KOPT-K1 (cell line): ENCODE results near the gene THAP5.

Experiments used
- H3K27ac ChIP-seq: fragments of 200-600 bp; sonication (generic); 2 replicates; pipeline ENCODE4 v1.5.1; 2016; ENCODE audit warnings: antibody characterized with exemption, mild to moderate bottlenecking, low read depth, low read length; ENCODE audit not compliant: poor library complexity, severe bottlenecking
- H3K36me3 ChIP-seq: fragments of 200-600 bp; sonication (generic); 2 replicates; pipeline ENCODE4 v1.5.1; 2017; ENCODE audit warnings: antibody characterized with exemption, mild to moderate bottlenecking, low read length, moderate library complexity; ENCODE audit not compliant: insufficient read depth
- H3K9me3 ChIP-seq: fragments of 200-600 bp; sonication (generic); 2 replicates; pipeline ENCODE4 v1.5.1; 2017; ENCODE audit warnings: antibody characterized with exemption, low read length, mild to moderate bottlenecking; ENCODE audit not compliant: insufficient read depth, poor library complexity, severe bottlenecking

The THAP5 gene

GRCh38 chr7:108596560-108596959 lies 27.1 kb upstream of the THAP5 start:
- Histone ChIP-seq H3K9me3 (no peaks in the 10 kb centered on the region), H3K27ac (no peak overlapping the region), H3K36me3 (no peaks in the 10 kb centered on the region)

- Histone ChIP-seq H3K36me3 (no peaks in the 10 kb centered on the region), H3K9me3 (no peaks in the 10 kb centered on the region), H3K27ac (no peak overlapping the region)
These were observed 23.2 kb upstream of the THAP5 start for GRCh38 chr7:108592646-108593201.

DNA sequence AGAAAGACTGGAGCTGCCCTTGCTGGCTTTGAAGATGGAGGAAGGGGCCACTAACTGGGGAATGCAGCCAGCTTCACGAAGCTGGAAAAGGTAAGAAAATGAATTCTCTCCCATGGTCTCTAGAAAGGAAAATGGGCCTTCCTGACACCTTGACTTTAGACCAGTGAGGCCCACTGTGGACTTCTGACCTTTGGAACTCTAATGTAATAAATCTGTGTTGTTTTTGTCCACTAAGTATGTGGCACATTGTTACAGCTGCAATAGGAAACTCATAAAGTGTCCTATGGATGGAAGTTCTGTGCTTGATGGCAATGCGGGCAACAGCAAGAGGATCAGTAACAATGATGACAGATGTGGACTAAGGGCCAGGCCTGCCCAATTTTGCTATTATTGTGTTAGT lies 21.1 kb upstream of the THAP5 start:
- H3K9me3 ChIP-seq = no peaks in the 10 kb centered on the region
- no peak overlapping the region for H3K27ac ChIP-seq
- H3K36me3 ChIP-seq = no peaks in the 10 kb centered on the region

GRCh38 chr7:108589874-108590273 lies 20.4 kb upstream of the THAP5 start:
- H3K36me3 ChIP-seq = no peaks in the 10 kb centered on the region
- H3K9me3 ChIP-seq = no peaks in the 10 kb centered on the region
- no peak overlapping the region for H3K27ac ChIP-seq

DNA sequence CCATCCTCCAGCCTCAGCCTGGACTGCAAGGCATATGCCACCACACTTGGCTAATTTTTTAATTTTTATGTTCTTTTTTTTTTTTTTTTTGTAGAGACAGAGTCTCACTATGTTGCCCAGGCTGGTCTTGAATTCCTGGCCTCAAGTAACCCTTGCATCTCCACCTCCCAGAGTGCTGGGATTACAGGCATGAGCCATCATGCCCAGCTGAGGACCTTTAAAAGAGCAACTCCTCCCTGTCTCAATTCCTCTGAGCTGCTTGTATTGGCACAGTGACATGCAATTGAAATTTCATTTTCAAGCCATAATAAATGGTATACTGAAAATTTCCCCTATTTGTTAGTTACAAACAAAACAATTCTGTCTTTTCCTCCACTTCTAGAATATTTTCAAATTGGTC lies 19.7 kb upstream of the THAP5 start:
- H3K9me3 ChIP-seq = no peaks in the 10 kb centered on the region
- no peaks in the 10 kb centered on the region for H3K36me3 ChIP-seq
- no peak overlapping the region for H3K27ac ChIP-seq

DNA sequence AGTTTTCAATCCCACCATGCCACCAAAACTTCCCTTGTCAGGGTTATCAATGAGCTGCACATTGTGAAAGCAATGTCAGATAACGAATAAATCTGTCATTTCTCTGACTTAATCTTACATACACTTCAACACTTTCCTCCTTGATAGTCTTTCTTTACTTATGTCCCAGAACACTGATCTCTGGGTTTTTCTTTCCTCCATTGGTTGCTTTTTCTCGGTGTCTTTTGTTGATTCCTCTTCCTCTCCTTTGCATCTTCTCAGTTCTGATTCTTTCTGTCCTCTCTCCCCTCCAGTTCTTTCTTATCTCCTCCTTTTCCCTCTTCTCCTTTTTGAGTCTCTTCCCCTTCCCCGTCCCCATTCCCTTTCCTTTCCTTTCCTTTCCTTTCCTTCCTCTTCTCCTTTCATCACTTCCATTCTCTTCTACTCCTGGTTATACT lies 16.8 kb upstream of the THAP5 start:
- Histone ChIP-seq H3K36me3 (no peaks in the 10 kb centered on the region), H3K27ac (no peak overlapping the region), H3K9me3 (no peaks in the 10 kb centered on the region)

- Histone ChIP-seq H3K27ac (no peak overlapping the region), H3K9me3 (no peaks in the 10 kb centered on the region), H3K36me3 (no peaks in the 10 kb centered on the region)
These were observed 16.3 kb upstream of the THAP5 start for GRCh38 chr7:108585843-108586242.

DNA sequence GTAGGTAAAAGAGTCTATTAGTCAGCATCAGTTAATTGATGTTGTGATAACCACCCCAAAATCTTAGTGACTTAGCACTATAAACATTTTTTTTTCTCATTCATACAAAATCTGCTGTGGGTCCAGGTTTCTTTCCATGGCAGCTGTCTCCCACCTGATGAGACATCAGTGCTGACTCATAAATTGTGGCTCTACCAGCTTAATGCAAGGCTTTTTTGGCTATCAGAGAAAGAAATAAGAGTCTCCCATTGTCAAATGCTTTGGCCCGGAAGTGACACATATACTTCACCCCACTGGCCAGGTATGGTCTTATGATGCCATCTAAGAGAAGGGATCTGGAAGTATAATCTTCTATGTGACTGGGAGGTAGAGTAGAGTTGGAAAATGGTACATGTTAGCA lies 14.7 kb upstream of the THAP5 start:
- no peak overlapping the region for H3K27ac ChIP-seq
- H3K36me3 ChIP-seq = peaks cover 12% of the 10 kb centered on the region
- H3K9me3 ChIP-seq = peaks cover 13% of the 10 kb centered on the region

GRCh38 chr7:108581655-108582491 lies 12.4 kb upstream of the THAP5 start:
- Histone ChIP-seq H3K36me3 (peaks cover 20% of the 10 kb centered on the region), H3K9me3 (peaks cover 25% of the 10 kb centered on the region), H3K27ac (no peak overlapping the region)

DNA sequence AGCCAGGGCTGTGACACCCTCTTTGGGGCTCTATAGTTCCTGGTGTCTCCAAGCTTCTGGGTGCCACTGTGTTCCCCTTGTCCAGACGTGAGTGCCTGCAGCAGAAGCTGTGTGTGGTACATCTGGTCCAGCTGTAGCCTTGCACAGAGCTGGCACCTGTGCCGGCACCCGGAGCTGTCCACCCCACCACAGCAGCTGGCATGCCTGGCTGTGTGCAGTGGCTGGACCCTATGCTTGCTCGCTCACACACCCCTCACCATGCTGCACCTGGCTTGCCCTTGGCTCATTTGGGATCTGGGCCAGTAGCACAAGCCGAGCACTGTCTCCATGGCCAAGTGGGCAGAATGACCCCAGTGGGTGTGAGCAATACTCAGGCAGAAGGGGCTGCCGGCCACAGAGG lies 10.8 kb upstream of the THAP5 start:
- Histone ChIP-seq H3K9me3 (peaks cover 25% of the 10 kb centered on the region), H3K36me3 (peaks cover 31% of the 10 kb centered on the region), H3K27ac (no peak overlapping the region)

DNA sequence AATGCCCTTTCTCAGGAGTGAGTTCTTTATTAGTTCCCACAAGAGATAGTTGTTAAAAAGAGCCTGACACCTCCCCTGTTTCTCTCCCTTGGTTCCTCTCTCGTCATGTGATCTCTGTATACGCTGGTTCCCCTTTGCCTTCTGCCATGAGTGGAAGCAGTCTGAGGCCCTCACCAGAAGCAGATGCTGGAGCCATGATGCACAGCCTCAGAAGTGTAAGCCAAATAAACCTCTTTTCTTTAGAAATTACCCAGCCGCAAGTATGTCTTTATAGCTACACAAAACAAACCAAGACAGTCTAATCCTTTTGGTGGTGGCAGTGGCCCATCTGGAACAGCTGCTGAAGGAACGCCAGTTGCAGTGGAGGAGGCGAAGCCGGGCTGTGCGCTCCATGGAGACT lies 9.4 kb upstream of the THAP5 start:
- H3K27ac ChIP-seq = no peak overlapping the region
- peaks cover 42% of the 10 kb centered on the region for H3K36me3 ChIP-seq
- H3K9me3 ChIP-seq = peaks cover 25% of the 10 kb centered on the region

GRCh38 chr7:108576116-108576515 lies 6.6 kb upstream of the THAP5 start:
- no peak overlapping the region for H3K27ac ChIP-seq
- H3K9me3 ChIP-seq = peaks cover 25% of the 10 kb centered on the region
- peaks cover 61% of the 10 kb centered on the region for H3K36me3 ChIP-seq

DNA sequence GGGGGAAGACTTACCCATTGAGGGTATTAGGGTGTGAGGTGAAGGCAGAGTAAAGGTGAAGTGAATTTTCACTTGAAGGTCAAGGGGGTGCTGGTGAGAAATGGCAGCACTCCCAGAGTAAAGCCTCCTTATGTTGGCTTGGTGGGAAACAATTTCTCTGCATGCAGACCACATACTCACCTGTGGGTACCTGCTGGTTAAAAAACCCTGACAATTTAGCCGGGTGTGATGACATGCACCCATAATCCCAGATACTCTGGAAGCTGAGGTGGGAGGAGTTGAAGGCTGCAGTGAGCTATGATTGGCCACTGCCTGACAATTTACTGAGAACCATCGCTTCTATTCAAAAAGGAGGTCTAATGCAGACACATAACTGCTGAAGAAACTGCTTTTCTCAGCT lies 5.7 kb upstream of the THAP5 start:
- peaks cover 21% of the 10 kb centered on the region for H3K9me3 ChIP-seq
- peaks cover 58% of the 10 kb centered on the region for H3K36me3 ChIP-seq

DNA sequence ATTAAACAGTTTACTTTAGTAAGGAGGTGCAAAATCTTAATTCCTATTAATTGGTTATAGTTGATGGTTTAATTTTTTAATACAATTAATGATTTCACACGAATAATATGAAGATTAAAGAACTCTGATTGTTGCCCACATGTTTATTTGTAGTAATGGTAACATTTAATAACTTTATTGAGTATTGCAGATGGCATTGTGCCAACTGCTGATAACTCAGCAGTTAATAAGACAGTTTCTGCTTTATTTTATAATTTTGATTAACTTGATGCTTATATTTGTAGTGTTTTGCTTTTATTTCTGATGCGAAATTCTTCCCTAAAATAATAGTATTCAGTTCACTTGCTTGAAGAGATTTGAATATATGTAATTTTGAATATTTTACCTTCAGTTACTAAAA lies 3.0 kb upstream of the THAP5 start:
- Histone ChIP-seq H3K36me3 (peaks cover 41% of the 10 kb centered on the region), H3K9me3 (no peaks in the 10 kb centered on the region), H3K27ac (no peak overlapping the region)

More for the DNA sequence above, 5.7 kb upstream of the THAP5 start:
- no peak overlapping the region for H3K27ac ChIP-seq

DNA sequence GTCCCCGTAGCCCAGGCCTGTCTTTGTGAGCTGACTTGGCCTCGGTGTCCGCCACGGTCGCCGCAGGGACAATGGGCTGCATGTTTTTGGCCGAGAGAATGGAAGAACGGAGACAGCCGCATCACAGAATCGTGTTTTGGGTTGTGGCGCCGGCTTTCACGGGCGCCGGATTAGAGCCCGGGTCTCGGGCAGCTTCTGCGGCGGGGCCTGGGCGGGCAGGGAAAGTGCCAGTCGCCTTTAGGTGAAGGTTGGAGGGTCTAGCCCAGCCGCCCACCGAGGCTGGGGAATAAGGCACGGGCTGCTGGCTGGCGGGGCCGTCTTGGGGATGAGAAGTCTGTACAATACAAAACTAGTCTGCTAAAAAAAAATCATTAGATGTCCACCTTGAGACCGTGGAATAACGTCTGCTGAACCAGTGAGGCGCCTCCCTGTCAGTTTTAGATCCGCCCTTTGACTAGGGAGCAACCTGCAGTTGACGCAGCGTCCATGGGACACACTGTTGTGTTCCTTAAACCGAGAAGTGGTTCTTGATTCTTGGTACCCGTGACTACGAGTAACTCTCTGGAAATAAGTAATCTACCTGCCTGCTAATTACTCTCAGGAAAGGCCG lies 745 bp upstream of the THAP5 start:
- Histone ChIP-seq H3K9me3 (no peaks in the 10 kb centered on the region), H3K27ac (peak overlapping the region; percentile 98), H3K36me3 (peaks cover 44% of the 10 kb centered on the region)
